Gastrocnemius medialis (tissue), 4 donors: ENCODE measurements around the gene OR5K3. TPM values are rescaled to one million over a fixed set of nuclear protein-coding genes. Genes with fewer than 3 reads are reported as not detected.

ENCODE experiments used
- ATAC-seq, 2 donors: fragments of 150-250 bp; one replicate each; pipeline ENCODE4 v1.9.1; 2016
- DNase-seq, 2 donors: peaks; one replicate each; pipeline ENCODE4 v3.0.0-alpha.2; 2019
- H3K27ac ChIP-seq, 4 donors: fragments of 200-600 bp; sonication (generic); 1 replicate in 1 of 4; 2 replicates in 3 of 4; pipeline ENCODE4 v1.5.1; 2016 to 2018; ENCODE audit warnings: mild to moderate bottlenecking in 2 of 4, moderate library complexity in 1 of 4
- H3K27me3 ChIP-seq, 3 donors: fragments of 200-600 bp; sonication (generic) in 2 of 3; 1 replicate in 1 of 3; 2 replicates in 2 of 3; pipeline versions ENCODE4 v1.5.1 to v1.6.0; 2016 to 2019; ENCODE audit warnings: mild to moderate bottlenecking in 1 of 3, moderate library complexity in 1 of 3
- H3K36me3 ChIP-seq, 2 donors: fragments of 200-600 bp; sonication (generic) in 1 of 2; one replicate each; pipeline ENCODE4 v1.5.1; 2017 to 2018
- H3K4me1 ChIP-seq, 2 donors: fragments of 200-600 bp; sonication (generic) in 1 of 2; one replicate each; pipeline ENCODE4 v1.5.1; 2016 to 2017; ENCODE audit warnings: mild to moderate bottlenecking in 2 of 2
- H3K4me3 ChIP-seq, 4 donors: fragments of 200-600 bp; sonication (generic) in 3 of 4; 1 replicate in 1 of 4; 2 replicates in 3 of 4; pipeline ENCODE4 v1.5.1; 2016 to 2019; ENCODE audit warnings: mild to moderate bottlenecking in 2 of 4
- H3K9me3 ChIP-seq, 3 donors: fragments of 200-600 bp; sonication (generic) in 2 of 3; 1 replicate in 1 of 3; 2 replicates in 2 of 3; pipeline ENCODE4 v1.5.1; 2016 to 2019
- CTCF ChIP-seq, 5 experiments: fragments of 450-650 bp in 3 of 5; fragments of 200-600 bp in 2 of 5; sonication (generic) in 2 of 5; IDR thresholded peaks in 4 of 5; conservative IDR thresholded peaks in 1 of 5; 1 replicate in 4 of 5; 2 replicates in 1 of 5; pipeline ENCODE4 v1.5.1; 2016 to 2019; ENCODE audit warnings: antibody characterized with exemption in 5 of 5, mild to moderate bottlenecking in 3 of 5, moderate library complexity in 3 of 5
- POLR2A ChIP-seq, 2 donors: fragments of 450-650 bp; IDR thresholded peaks; one replicate each; pipeline ENCODE4 v1.6.1; 2017; ENCODE audit warnings: antibody characterized with exemption in 2 of 2, mild to moderate bottlenecking in 2 of 2, moderate library complexity in 2 of 2
- in situ Hi-C, 4 donors: fragments of 200-750 bp; cut with MboI; loops; one replicate each; pipeline versions ENCODE4 v1.15.0 to v1.8.0; 2017; ENCODE audit warnings: low sequenced_read_pairs in 4 of 4
- intact Hi-C: fragments of 100-400 bp; cut with DNase I; formaldehyde crosslinking; loops from one replicate; pipeline ENCODE4 v1.15.1; 2023; ENCODE audit warnings: low total_unique reads
- total RNA-seq, 4 donors: library from RNA; depleted of rRNA; stranded (reverse); fragments of >200 nt; gene quantifications; one replicate each; pipeline versions ENCODE4 v1.1.0 to v1.2.3, GENCODE V29; 2016

OR5K3 gene
- total RNA-seq, 4 donors from 2014 or later = not detected

GRCh38 chr3:98434412-98434811 is 43.9 kb downstream of the OR5K3 start:
- no peak for TF ChIP-seq POLR2A (IDR thresholded peaks at IDR 0.05)
- TF ChIP-seq CTCF (IDR thresholded peaks at IDR 0.05 in 4 of 5, conservative IDR thresholded peaks at IDR 0.05 in 1 of 5) = no peak
- Histone ChIP-seq H3K36me3 (no peaks in the 10 kb centered on the region), H3K27ac (no peak overlapping the region), H3K4me1 (no peaks in the 10 kb centered on the region), H3K9me3 (peaks cover 0 to 5% (median 0%) of the 10 kb centered on the region in 3 donors), H3K27me3 (no peaks in the 10 kb centered on the region), H3K4me3 (no peak overlapping the region)
- DNase-seq (no peak), ATAC-seq (no peak)
- intact Hi-C loops = no loop called here
- in situ Hi-C loops = no loop called here

GRCh38 chr3:98440283-98440682 is 49.8 kb downstream of the OR5K3 start:
- intact Hi-C loops (no loop called here), in situ Hi-C loops (no loop called here)
- no peaks in the 10 kb centered on the region for H3K27me3 ChIP-seq
- no peak for ATAC-seq
- no peak overlapping the region for H3K4me3 ChIP-seq
- no peak for TF ChIP-seq CTCF (IDR thresholded peaks at IDR 0.05 in 4 of 5, conservative IDR thresholded peaks at IDR 0.05 in 1 of 5)
- TF ChIP-seq POLR2A (IDR thresholded peaks at IDR 0.05) = no peak
- no peak overlapping the region for H3K27ac ChIP-seq
- DNase-seq = no peak
- H3K4me1 ChIP-seq = no peaks in the 10 kb centered on the region
- H3K9me3 ChIP-seq = no peaks in the 10 kb centered on the region
- no peaks in the 10 kb centered on the region for H3K36me3 ChIP-seq

Other genes with a start within 250 kb of the OR5K3 start
- gene OR5H14, start 243.2 kb upstream of the OR5K3 start, total RNA-seq = not detected
- gene OR5H15, start 224.0 kb upstream of the OR5K3 start, total RNA-seq = not detected
- not detected for gene OR5H6, start 126.4 kb upstream of the OR5K3 start, total RNA-seq
- gene OR5H2, start 108.2 kb upstream of the OR5K3 start, total RNA-seq = not detected
- gene OR5K4, start 36.8 kb upstream of the OR5K3 start, total RNA-seq = not detected
- not detected for gene OR5K1, start 72.5 kb downstream of the OR5K3 start, total RNA-seq
- gene OR5K2, start 107.0 kb downstream of the OR5K3 start, total RNA-seq = not detected
- 100 to 1,000 TPM in 1 of 4 donors, 10 to 100 TPM in 3; 47.5 to 115 (median 87.2) TPM for gene CLDND1, start 132.2 kb downstream of the OR5K3 start, total RNA-seq
- gene GPR15, start 141.3 kb downstream of the OR5K3 start, total RNA-seq = not detected
- gene CPOX, start 202.9 kb downstream of the OR5K3 start, total RNA-seq = 10 to 100 TPM in 3 of 4 donors, 1 to 10 TPM in 1; 9.8 to 25.6 (median 15.1) TPM